WTC11 (cell line): Measurements from ENCODE around the gene C2orf72. TPM values are rescaled to one million over a fixed set of nuclear protein-coding genes. Genes with fewer than 3 reads are reported as not detected.

Experiments
- AFF4 ChIP-seq: sonication (generic); formaldehyde crosslinking; IDR thresholded peaks from 2 replicates; pipeline ENCODE4 v1.8.1; 2023; ENCODE audit warnings: mild to moderate bottlenecking, missing genetic modification reagents, borderline replicate concordance
- CBFB ChIP-seq: sonication (generic); formaldehyde crosslinking; IDR thresholded peaks from 2 replicates; pipeline ENCODE4 v1.8.1; 2022; ENCODE audit warnings: mild to moderate bottlenecking, low read depth, missing genetic modification reagents
- CREB1 ChIP-seq: sonication (generic); formaldehyde crosslinking; IDR thresholded peaks from 2 replicates; pipeline ENCODE4 v1.8.0; 2023; ENCODE audit warnings: mild to moderate bottlenecking, missing genetic modification reagents
- ERG ChIP-seq: fragments of 250-450 bp; sonication (Bioruptor Pico); IDR thresholded peaks from 2 replicates; pipeline ENCODE4 v1.8.0; 2021; ENCODE audit warnings: mild to moderate bottlenecking
- GABPB1 ChIP-seq: sonication (generic); formaldehyde crosslinking; IDR thresholded peaks from 2 replicates; pipeline ENCODE4 v1.8.1; 2023; ENCODE audit warnings: mild to moderate bottlenecking, missing genetic modification reagents
- HMGA2 ChIP-seq: fragments of 250-450 bp; sonication (Bioruptor Pico); IDR thresholded peaks from 2 replicates; pipeline ENCODE4 v1.4.0; 2021; ENCODE audit warnings: mild to moderate bottlenecking, moderate library complexity
- HMGXB4 ChIP-seq: sonication (generic); formaldehyde crosslinking; IDR thresholded peaks from 2 replicates; pipeline ENCODE4 v1.8.1; 2023; ENCODE audit warnings: mild to moderate bottlenecking, moderate library complexity, missing genetic modification reagents
- JUN ChIP-seq: sonication (generic); formaldehyde crosslinking; IDR thresholded peaks from 2 replicates; pipeline ENCODE4 v1.8.0; 2023; ENCODE audit warnings: mild to moderate bottlenecking, missing genetic modification reagents
- MXD4 ChIP-seq: fragments of 250-450 bp; sonication (Bioruptor Pico); IDR thresholded peaks from 2 replicates; pipeline ENCODE4 v1.8.0; 2021; ENCODE audit warnings: mild to moderate bottlenecking, moderate library complexity, borderline replicate concordance
- NFYB ChIP-seq: sonication (generic); formaldehyde crosslinking; conservative IDR thresholded peaks from 2 replicates; pipeline ENCODE4 v1.8.0; 2022; ENCODE audit warnings: low read depth, missing genetic modification reagents
- RELA ChIP-seq: sonication (generic); formaldehyde crosslinking; IDR thresholded peaks from 2 replicates; pipeline ENCODE4 v1.8.1; 2022; ENCODE audit warnings: missing genetic modification reagents, mild to moderate bottlenecking, borderline replicate concordance
- STAT6 ChIP-seq: sonication (generic); formaldehyde crosslinking; conservative IDR thresholded peaks from 2 replicates; pipeline ENCODE4 v1.8.1; 2023; ENCODE audit warnings: mild to moderate bottlenecking, low read depth, missing genetic modification reagents, moderate library complexity
- TEAD1 ChIP-seq: sonication (generic); formaldehyde crosslinking; IDR thresholded peaks from 2 replicates; pipeline ENCODE4 v1.8.0; 2022; ENCODE audit warnings: mild to moderate bottlenecking, missing genetic modification reagents
- TP53 ChIP-seq: sonication (generic); formaldehyde crosslinking; IDR thresholded peaks from 2 replicates; pipeline ENCODE4 v1.8.1; 2023; ENCODE audit warnings: mild to moderate bottlenecking, missing genetic modification reagents
- USF1 ChIP-seq: sonication (generic); formaldehyde crosslinking; IDR thresholded peaks from 2 replicates; pipeline ENCODE4 v1.8.0; 2022; ENCODE audit warnings: mild to moderate bottlenecking, missing genetic modification reagents
- USF2 ChIP-seq: sonication (generic); formaldehyde crosslinking; IDR thresholded peaks from 2 replicates; pipeline ENCODE4 v1.8.1; 2023; ENCODE audit warnings: mild to moderate bottlenecking, missing genetic modification reagents, moderate library complexity
- ZNF121 ChIP-seq: sonication (generic); formaldehyde crosslinking; IDR thresholded peaks from 2 replicates; pipeline ENCODE4 v1.8.0; 2023; ENCODE audit warnings: missing genetic modification reagents
- ZNF138 ChIP-seq: sonication (generic); formaldehyde crosslinking; conservative IDR thresholded peaks from 2 replicates; pipeline ENCODE4 v1.8.1; 2022; ENCODE audit warnings: mild to moderate bottlenecking, moderate library complexity, missing genetic modification reagents
- ZNF281 ChIP-seq: sonication (generic); formaldehyde crosslinking; IDR thresholded peaks from 2 replicates; pipeline ENCODE4 v1.8.0; 2023; ENCODE audit warnings: mild to moderate bottlenecking, missing genetic modification reagents
- ZNF512 ChIP-seq: sonication (generic); formaldehyde crosslinking; IDR thresholded peaks from 2 replicates; pipeline ENCODE4 v1.8.1; 2022; ENCODE audit warnings: missing genetic modification reagents, borderline replicate concordance
- total RNA-seq: library from RNA; stranded (reverse); gene quantifications from 3 replicates; pipeline ENCODE4 v1.2.3, GENCODE V29; 2021

C2orf72 gene
- total RNA-seq, 1 experiment from 2014 or later, result 1.7 TPM

- TF ChIP-seq ZNF281, result 0 out of 2 replicates have a peak, but pooled peaks have one; percentile 40
- TF ChIP-seq USF1 (CRISPR knock-in tag), result peak; percentile 60
- TF ChIP-seq HMGXB4, result peak; percentile 95
- 0 out of 2 replicates have a peak, but pooled peaks have one; percentile 16 for TF ChIP-seq TP53 (CRISPR knock-in tag)
- TF ChIP-seq MXD4 (CRISPR knock-in tag), result no peak
- no peak for TF ChIP-seq ZNF121 (CRISPR knock-in tag)
- TF ChIP-seq ZNF138 (CRISPR knock-in tag), result no peak
- no peak; the same call in 1 of the 2 replicates for TF ChIP-seq RELA (CRISPR knock-in tag)
- no peak for TF ChIP-seq JUN (CRISPR knock-in tag)
- TF ChIP-seq ZNF512, result no peak
- no peak for TF ChIP-seq AFF4 (CRISPR knock-in tag)
- TF ChIP-seq CBFB (CRISPR knock-in tag), result peak; percentile 65; the same call in 1 of the 2 replicates
- no peak for TF ChIP-seq ERG (CRISPR knock-in tag)
- no peak for TF ChIP-seq NFYB (CRISPR knock-in tag)
- no peak for TF ChIP-seq HMGA2 (CRISPR knock-in tag)
- TF ChIP-seq USF2 (CRISPR knock-in tag), result peak; percentile 27; the same call in 1 of the 2 replicates
- no peak for TF ChIP-seq CREB1
- TF ChIP-seq GABPB1 (CRISPR knock-in tag), result peak; percentile 41; the same call in 1 of the 2 replicates
- TF ChIP-seq TEAD1, result peak; percentile 60
- TF ChIP-seq STAT6 (CRISPR knock-in tag), result no peak
Observed at GRCh38 chr2:231052494-231053451, 15.4 kb downstream of the C2orf72 start (continued).
